KBM-7 (cell line): ENCODE measurements around the gene ASCC1.
"Not testable (repeated sequence)": the region's sequence is repeated elsewhere in the genome, so short reads cannot be mapped to it uniquely, and the experiment has no call there.

ENCODE experiments used
- DNase-seq: peaks from one replicate; pipeline ENCODE4 v3.0.0-alpha.2; 2015
- in situ Hi-C: fragments of 300-500 bp; cut with MboI; formaldehyde crosslinking; loops from 2 replicates; pipeline ENCODE4 v1.14.3; 2020; ENCODE audit warnings: low sequenced_read_pairs, low pct_unique_long_range_greater_than_20kb, mixed read lengths

Gene ASCC1

DNA sequence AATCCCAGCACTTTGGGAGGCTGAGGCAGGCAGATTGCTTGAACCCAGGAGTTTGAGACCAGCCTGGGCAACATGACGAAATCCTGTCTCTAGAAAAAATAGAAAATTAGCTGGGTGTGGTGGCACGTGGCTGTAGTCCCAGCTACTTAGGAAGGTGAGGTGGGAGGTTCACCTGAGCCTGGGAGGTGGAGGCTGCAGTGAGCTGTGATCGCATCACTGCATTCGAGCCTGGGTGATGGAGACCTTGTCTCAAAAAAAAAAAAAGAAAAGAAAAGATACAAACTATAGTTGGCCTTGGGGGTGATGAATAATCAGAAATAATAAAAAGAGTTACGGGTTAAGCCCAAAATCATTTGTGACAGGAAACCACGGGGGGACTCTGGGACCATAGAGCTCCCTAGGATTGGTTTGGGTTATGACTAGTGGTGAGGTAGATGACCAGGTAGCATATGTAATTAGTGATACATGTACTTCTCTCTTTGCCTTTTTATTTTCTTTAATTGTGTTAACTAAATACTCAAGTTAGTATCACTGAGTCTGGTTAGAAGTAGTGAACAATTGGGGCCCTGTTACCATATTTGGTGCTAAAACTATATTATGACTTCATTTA, 10.4 kb upstream of the ASCC1 start:
- DNase-seq, result no peak
- in situ Hi-C loops, result no loop called here

DNA sequence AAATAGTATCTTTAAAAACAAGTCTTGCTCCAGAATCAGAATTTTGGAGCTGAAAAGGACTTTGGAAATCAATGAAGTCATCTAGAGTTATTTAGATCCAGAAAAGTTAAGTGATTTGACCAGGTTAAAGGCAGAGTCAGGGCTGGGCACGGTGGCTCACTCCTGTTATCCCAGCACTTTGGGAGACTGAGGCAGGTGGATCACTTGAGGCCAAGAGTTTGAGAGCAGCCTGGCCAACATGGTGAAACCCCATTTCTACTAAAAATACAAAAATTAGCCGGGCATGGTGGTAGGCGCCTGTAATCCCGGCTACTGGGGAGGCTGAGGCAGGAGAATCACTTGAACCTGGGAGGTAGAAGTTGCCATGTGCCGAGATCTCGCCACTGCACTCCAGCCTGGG, 8.1 kb upstream of the ASCC1 start:
- in situ Hi-C loops, DNase-seq: not testable (repeated sequence)

DNA sequence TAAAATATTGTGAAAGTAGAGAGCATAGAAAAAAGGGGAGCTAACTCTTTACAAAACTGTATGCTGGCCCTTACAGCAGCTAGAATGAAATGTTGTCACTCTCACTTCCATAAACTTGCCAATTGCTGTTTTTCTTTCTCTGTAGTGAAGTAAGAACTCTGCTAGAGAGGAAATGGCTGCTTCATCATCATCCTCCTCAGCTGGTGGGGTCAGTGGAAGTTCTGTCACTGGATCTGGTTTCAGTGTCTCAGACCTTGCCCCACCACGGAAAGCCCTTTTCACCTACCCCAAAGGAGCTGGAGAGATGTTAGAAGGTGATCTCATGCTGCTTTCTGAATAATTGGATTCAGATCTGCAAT, 7.6 kb upstream of the ASCC1 start:
- DNase-seq, result no peak
- in situ Hi-C loops, result no loop called here

DNA sequence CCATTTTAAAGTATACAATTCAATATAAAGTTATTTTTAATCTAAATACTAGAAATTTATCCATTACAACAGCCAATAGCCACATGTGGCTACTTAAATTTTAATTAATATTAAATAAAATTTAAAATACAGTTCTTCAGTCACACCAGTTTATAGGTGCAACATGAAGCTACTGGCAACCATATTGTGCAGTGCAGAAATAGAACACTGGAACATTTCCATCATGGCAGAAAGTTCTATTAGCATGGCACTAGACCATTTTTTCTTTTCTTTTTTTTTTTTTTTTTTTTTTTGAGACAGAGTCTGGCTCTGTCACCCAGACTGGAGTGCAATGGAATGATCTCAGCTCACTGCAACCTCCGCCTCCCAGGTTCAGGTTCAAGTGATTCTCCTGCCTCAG, 5.2 kb upstream of the ASCC1 start:
- in situ Hi-C loops, result no loop called here
- DNase-seq, result no peak

DNA sequence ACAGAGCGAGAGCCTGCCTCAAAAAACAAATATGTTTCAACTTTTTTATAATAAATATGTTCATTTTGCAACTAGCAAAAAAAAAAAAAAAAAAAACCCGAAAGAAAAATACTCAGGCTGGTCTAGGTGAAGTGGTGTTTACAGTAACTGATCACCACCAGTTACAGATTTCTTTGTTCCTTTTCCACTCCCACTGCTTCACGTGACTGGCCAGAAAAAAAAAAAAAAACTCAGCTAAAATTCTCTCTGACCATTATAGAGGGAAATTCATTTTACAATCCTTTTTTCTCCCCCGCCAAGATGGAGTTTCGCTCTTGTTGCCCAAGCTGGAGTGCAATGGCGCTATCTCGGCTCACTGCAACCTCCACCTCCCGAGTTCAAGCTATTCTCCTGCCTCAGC, 4.6 kb upstream of the ASCC1 start:
- in situ Hi-C loops, result no loop called here
- no peak for DNase-seq

DNA sequence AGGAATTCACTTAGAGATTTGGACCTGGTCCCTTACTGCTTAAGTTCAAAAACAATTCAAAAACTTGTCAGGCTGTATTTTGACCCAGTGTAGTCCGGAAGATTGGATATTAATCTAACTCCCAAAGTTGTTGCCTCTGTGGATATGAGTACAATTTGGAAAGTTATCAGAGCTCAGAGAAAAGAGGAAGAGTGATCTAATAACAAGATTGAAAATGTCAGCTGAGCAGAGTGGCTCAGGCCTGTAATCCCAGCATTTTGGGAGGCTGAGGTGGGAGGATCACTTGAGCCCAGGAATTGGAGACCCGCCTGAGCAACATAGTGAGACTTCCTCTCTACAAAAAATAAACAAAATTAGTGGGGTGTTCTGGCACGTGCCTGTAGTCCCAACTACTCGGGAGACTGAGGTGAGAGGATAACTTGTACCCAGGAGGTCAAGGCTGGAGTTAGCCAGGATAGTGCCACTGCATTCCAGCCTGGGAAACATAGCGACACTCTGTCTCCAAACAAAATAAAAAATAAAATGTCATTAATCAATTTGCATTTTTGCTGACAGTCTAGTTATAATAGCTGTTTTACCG, 3.2 kb upstream of the ASCC1 start:
- in situ Hi-C loops, result no loop called here
- no peak for DNase-seq

DNA sequence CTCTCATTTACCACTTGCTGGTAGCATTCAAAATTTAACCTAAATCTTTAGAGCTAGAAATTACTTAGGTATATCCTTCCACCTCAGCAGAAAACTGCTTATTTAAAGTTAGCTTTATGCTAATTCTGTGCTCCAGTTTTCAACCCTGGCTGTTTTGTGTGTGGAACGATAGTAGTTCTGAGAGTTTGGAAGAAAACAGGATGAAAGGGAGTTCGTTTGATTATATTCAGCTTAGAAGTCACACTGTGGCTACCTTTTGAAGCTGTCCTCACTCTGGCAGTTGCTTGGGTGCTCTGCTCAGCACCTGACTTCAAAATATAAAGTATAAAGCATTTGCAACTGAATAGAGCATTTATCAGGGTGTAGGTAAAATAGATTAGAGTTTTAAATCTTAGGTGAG, 2.6 kb upstream of the ASCC1 start:
- no peak for DNase-seq
- in situ Hi-C loops, result no loop called here

DNA sequence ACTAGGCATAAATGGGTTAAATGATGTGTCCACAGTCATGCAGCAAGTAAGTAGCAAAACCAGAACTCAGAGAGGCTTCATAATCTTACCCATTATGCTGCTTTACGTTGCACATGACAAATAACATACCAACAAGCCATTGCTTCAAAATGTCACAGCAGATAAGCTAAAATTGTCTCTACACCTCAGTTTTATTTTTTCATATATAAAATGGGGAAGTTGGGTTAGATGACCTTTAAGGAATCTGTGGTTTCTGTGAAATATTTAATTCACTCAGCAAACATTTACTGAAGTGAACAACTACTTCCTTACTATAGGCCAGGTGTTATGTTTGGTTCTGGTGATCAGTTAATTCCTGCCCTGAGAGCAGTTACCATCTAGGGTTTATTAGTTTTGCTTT, 2.2 kb upstream of the ASCC1 start:
- in situ Hi-C loops, result no loop called here
- peak; percentile 76 for DNase-seq

DNA sequence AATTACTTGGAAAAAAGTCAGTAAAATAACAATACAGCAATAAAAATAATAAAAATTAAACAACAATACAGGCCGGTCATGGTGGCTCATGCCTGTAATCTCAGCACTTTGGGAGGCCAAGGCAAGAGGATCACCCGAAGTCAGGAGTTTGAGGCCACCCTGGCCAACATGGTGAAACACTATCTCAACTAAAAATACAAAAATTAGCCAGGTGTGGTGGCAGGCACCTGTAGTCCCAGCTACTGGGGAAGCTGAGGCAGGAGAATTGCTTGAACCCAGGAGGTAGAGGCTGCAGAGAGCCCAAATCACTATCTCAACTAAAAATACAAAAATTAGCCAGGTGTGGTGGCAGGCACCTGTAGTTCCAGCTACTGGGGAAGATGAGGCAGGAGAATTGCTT, 4.2 kb downstream of the ASCC1 start:
- DNase-seq, in situ Hi-C loops: not testable (repeated sequence)

DNA sequence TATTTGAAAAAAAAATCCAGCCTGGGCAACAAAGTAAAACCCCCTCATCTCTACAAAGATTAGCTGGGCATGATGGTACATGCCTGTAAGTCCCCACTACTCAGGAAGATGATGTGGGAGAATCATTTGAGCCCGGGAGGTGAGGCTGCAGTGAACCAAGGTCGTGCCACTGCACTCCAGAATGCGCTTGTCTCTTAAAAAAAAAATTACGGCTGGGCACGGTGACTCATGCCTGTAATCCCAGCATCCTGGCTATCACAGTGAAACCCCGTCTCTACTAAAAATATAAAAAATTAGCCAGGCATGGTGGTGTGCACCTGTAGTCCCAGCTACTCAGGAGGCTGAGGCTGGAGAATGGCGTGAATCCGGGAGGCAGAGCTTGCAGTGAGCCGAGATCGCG, 4.7 kb downstream of the ASCC1 start:
- in situ Hi-C loops, DNase-seq: not testable (repeated sequence)

DNA sequence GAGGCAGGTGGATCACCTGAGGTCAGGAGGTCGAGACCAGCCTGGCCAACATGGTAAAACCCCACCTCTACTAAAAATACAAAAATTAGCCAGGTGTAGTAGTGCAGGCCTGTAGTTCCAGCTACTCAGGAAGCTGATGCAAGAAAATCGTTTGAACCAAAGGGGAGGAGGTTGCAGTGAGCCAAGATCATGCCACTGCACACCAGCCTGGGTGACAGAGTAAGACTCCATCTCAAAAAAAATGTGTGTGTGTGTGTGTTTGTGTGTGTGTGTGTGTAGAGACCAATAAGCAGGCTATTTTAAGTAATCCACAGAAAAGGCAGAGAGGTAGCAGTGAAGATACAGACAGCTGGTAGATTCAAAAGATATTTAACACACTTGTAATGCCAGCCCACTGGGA, 7.5 kb downstream of the ASCC1 start:
- DNase-seq, in situ Hi-C loops: not testable (repeated sequence)

DNA sequence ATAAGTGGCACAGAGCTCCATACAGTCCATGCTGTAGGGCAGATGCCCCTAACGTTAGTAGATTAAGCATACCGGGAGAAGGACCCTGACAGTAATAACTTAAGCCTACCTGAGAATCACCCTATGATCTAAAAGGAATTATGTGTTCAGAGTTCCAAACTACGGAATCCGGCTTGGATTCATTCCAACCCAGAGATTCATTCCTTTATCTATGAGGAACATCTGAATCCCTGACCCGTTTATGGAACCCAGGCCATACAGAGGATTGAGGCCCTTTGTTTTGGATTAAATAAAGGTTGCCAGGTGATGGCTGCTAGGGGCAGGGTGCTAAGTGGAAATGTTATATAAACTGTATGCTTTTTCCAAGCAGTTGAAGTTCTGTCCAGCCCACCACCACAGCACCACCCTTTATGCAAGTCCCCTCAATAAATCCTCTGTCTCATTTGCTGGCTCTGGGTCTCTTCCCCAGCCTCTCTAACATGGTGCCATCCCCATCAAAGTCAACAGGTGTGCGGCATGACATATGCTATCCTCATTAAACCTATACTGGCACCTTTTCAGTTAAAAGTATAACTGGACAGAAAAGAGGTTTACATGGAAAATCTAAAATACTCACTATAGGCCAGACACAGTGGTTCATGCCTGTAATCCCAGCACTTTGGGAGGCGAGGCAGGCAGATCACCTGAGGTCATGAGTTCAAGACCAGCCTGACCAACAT, 9.4 kb downstream of the ASCC1 start:
- no peak for DNase-seq
- in situ Hi-C loops, result no loop called here

DNA sequence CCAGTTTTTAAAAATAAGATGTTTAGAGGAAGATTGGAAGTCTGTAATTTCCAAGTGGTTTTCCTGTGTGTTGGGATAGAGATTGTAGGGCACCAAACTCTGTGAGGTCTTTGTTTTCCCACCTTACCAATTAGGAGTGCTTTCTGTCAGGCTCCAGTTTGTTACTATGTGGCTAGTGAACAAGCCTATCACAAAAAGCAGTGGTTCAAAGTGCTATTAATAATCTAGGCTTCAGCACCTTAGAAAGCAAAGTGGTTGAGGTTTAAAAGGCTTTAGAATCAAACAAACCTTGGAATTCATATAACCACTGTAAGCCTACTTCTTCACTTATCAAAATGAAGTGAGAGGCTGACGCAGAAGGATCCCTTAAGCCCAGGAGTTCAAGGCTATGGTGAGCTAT, 11.4 kb downstream of the ASCC1 start:
- in situ Hi-C loops, result no loop called here
- no peak for DNase-seq

DNA sequence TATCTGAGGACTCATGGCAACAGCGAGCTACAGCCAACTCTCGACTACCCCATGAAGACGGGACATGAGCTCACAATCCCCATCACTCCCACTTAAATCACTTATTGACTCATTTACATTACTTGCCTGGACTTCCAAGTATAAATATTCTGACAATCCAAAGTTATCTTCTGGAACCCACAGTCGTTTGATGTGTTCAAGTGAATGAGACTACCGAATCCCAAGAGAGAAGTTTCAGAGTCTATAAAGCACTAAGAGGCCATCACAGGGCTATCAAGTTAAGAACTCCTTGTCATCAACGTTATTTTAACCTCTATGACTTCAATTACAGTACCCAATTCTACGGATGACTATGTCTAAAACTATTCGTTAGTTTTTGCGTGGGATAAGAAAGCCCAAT, 11.8 kb downstream of the ASCC1 start:
- in situ Hi-C loops, result no loop called here
- no peak for DNase-seq

DNA sequence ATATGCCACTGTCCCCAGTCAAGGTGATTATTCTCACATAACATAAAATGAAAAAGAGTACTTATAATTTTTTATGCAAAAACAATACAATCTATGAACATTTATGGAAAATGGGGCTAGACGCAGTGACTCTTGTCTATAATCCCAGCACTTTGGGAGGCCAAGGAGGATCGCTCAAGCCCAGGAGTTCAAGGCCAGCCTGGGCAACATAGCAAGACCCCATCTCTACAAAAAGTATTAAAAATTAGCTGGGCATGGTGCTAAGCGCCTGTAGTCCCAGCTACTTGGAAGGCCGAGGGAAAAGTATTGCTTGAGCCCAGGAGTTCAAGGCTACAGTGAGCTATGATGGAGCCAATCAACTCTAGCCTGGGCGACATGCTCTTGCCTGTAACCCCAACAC, 14.8 kb downstream of the ASCC1 start:
- no peak for DNase-seq
- in situ Hi-C loops, result no loop called here

DNA sequence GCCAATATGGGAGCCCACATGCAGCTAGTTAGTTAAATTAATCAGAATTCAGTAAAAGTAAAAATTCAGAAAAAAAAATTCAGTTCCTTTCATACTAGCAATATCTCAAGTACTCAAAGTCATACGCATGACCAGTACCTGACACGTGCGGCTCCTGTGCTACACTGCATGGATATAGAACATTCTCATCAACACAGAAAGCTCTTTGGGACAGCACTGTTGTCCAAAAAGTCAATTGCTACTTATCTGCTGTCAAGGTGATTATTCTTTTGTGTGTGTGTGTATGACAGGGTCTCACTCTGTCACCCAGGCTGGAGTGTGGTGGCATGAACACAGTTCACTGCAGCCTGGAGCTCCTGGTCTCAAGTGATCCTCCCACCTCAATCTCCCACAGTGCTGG, 15.2 kb downstream of the ASCC1 start:
- in situ Hi-C loops, result no loop called here
- DNase-seq, result no peak

DNA sequence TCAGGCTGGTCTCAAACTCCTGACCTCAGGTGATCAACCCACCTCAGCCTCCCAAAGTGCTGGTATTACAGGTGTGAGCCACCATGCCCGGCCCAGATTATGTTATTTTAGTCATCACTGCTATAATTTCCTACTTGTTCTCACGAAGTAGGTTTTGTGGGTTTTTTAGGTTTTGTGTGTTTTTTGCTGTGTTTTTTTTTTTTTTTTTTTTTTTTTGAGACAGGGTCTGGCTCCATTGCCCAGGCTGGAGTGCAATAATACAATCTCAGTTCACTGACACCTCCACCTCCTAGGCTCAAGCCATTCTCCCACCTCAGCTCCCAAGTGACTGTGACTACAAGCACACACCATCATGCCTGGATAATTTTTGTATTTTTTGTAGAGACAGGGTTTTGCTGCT, 21.1 kb downstream of the ASCC1 start:
- in situ Hi-C loops, result no loop called here
- no peak for DNase-seq

DNA sequence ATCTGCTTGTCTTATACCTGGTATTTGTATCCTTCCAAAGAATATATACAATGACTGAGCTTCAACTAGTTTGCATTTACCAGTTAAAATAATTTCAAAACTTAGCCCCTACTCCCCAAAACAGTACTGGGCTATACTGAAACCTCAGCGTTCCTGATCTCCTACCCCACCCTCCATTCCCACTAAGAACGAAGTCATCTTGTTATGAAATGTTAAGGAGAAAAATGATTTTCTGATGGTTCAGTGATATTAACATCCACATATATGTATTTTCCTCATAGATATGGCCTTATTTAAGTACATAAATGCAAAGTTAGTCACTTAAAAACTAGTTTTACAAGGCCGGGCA, 29.1 kb downstream of the ASCC1 start:
- no peak for DNase-seq

DNA sequence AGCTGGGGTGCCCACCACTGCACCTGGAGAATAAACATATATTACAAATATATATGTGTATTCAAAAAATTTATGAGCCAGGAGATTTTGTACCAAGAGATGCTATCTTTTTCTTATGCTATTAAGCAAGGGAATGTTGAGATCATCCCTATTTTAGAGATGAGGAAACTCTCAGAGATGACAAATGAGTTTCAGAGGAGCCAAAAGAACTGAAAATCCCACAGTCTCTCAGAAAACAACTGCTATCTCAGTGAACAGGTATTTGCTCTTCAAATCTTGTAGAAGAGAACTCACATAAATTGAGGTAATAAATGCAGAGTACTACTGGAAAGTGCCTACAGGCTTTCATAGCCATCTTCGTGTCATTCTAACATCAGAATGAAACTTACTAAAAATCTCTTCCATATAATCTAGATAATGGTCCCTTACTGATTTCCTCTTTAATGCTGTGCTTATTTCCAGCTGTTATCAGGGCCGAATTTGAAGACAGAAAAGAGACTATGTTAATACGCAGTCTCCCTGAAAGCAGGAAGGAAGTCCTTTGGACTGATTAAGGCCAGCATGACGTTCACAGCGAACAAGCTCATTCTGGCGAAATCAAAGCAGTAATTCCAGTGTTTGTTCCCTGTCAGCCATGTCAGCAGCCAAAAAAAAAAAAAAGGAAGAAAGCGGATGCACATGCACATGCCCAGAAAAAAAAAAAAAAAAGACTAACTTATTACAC, 29.7 kb downstream of the ASCC1 start:
- peak; percentile 65 for DNase-seq
- in situ Hi-C loops, result no loop called here

More for the DNA sequence above, 29.1 kb downstream of the ASCC1 start:
- in situ Hi-C loops, result no loop called here

DNA sequence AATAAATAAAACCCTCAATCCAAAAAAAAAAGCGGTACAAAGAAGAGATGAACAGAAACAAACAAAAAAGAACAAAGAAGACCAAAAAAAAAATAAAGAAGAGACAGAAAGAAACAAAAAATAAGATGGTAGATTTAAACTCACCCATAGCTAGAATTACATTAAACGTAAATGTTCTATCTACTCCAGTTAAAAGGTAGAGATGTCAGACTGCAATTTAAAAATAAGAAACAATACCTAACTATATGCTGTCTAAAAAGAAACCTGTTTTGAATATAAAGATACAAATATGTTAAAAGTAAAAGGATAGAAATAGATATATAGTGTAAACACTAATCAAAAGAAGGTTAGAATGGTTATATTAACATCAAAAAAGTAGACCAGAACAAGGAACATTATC, 31.9 kb downstream of the ASCC1 start:
- in situ Hi-C loops, result no loop called here
- no peak for DNase-seq
